Glutamatergic neuron (in vitro differentiated cells): ENCODE data around the gene HARS1. TPM values are rescaled to one million over a fixed set of nuclear protein-coding genes. Genes with fewer than 3 reads are reported as not detected.

ENCODE experiments used
- DNase-seq: peaks from one replicate; pipeline ENCODE4 v3.0.0; 2022
- H3K27ac Mint-ChIP-seq: one replicate; pipeline ENCODE4 v1.8.0; 2020; ENCODE audit warnings: mild to moderate bottlenecking, mixed read lengths, inconsistent platforms; ENCODE audit not compliant: unreplicated experiment
- H3K27me3 Mint-ChIP-seq: one replicate; pipeline ENCODE4 v1.8.0; 2020; ENCODE audit warnings: mild to moderate bottlenecking, moderate library complexity, mixed read lengths, inconsistent platforms; ENCODE audit not compliant: unreplicated experiment
- H3K36me3 Mint-ChIP-seq: one replicate; pipeline ENCODE4 v1.8.0; 2020; ENCODE audit warnings: mild to moderate bottlenecking, mixed read lengths, inconsistent platforms; ENCODE audit not compliant: unreplicated experiment
- H3K4me1 Mint-ChIP-seq: one replicate; pipeline ENCODE4 v1.8.0; 2020; ENCODE audit warnings: mild to moderate bottlenecking, low read depth, mixed read lengths, inconsistent platforms; ENCODE audit not compliant: unreplicated experiment
- H3K4me3 Mint-ChIP-seq: one replicate; pipeline ENCODE4 v1.8.0; 2020; ENCODE audit warnings: mild to moderate bottlenecking, mixed read lengths, inconsistent platforms; ENCODE audit not compliant: unreplicated experiment
- H3K9me3 Mint-ChIP-seq: one replicate; pipeline ENCODE4 v1.8.0; 2020; ENCODE audit warnings: mild to moderate bottlenecking, moderate library complexity, mixed read lengths, inconsistent platforms; ENCODE audit not compliant: unreplicated experiment
- total RNA-seq: library from RNA; stranded (reverse); fragmentation: NEBNext Ultra II Directional; extraction: Animal tissue kit (Norgen Biotek cat#: 25700); gene quantifications from one replicate; pipeline ENCODE4 v1.2.1, GENCODE V29; 2021; ENCODE audit not compliant: unreplicated experiment
- TF ChIP-seq, protein P1 (sequence below): fragments of 200-600 bp; sonication (generic); IDR thresholded peaks from one replicate; pipeline ENCODE4 v1.5.0; 2021; ENCODE audit not compliant: partially characterized antibody, unreplicated experiment

Gene HARS1
- total RNA-seq, 1 donor from 2014 or later = 162 TPM

DNA sequence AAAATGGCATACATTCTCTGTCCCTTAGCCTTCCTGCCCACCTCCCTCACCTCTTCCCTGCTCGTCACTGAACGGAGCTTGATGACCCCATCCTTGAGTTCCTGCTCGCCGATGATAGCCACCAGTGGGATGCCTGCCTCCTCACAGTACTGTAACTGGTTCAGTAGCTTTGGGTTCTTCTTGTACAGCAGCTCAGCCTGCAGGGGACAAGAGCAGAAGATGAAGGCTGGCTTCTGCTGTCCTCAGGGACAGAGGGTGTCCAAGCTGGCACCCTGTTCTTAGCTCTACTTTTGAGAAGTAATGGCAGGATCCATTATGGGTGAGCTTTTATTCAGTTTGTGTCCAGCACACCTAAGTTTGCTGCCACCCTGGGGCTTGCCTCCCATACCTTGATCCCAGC lies 16.5 kb downstream of the HARS1 start:
- no peak overlapping the region for H3K4me3 Mint-ChIP-seq
- peak overlapping the region; percentile 64 for H3K27ac Mint-ChIP-seq
- peaks cover 4% of the 10 kb centered on the region for H3K36me3 Mint-ChIP-seq

DNA sequence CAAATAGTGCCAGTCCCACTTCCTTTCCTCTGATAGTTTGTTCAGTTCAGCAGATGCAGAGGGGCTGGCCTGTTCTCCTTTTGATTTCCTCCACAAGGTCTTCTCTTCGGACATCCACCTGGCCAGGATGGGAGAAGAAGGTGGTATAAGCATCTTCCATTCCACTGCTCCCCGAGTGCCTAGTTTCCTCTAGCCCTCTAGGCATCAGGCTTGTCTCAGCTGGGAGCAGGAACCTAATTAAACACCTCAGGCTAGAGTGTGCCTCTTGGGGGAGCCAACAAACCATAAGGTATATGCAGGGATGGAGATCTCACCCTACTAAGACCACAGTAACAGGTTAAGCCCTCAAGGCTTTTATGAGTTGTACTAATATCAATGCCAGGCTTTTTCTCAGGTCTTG lies 17.0 kb downstream of the HARS1 start:
- H3K4me3 Mint-ChIP-seq = no peak overlapping the region
- DNase-seq = no peak
- peaks cover 4% of the 10 kb centered on the region for H3K36me3 Mint-ChIP-seq
- H3K27me3 Mint-ChIP-seq = no peaks in the 10 kb centered on the region
- H3K27ac Mint-ChIP-seq = peak overlapping the region; percentile 64
- TF ChIP-seq, protein P1, sequence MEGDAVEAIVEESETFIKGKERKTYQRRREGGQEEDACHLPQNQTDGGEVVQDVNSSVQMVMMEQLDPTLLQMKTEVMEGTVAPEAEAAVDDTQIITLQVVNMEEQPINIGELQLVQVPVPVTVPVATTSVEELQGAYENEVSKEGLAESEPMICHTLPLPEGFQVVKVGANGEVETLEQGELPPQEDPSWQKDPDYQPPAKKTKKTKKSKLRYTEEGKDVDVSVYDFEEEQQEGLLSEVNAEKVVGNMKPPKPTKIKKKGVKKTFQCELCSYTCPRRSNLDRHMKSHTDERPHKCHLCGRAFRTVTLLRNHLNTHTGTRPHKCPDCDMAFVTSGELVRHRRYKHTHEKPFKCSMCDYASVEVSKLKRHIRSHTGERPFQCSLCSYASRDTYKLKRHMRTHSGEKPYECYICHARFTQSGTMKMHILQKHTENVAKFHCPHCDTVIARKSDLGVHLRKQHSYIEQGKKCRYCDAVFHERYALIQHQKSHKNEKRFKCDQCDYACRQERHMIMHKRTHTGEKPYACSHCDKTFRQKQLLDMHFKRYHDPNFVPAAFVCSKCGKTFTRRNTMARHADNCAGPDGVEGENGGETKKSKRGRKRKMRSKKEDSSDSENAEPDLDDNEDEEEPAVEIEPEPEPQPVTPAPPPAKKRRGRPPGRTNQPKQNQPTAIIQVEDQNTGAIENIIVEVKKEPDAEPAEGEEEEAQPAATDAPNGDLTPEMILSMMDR = no peak
- no peaks in the 10 kb centered on the region for H3K4me1 Mint-ChIP-seq
- peaks cover 1% of the 10 kb centered on the region for H3K9me3 Mint-ChIP-seq

More for the DNA sequence above, 16.5 kb downstream of the HARS1 start:
- H3K4me1 Mint-ChIP-seq = no peaks in the 10 kb centered on the region
- TF ChIP-seq, protein P1 = no peak
- no peaks in the 10 kb centered on the region for H3K27me3 Mint-ChIP-seq
- no peak for DNase-seq
- H3K9me3 Mint-ChIP-seq = peaks cover 1% of the 10 kb centered on the region

DNA sequence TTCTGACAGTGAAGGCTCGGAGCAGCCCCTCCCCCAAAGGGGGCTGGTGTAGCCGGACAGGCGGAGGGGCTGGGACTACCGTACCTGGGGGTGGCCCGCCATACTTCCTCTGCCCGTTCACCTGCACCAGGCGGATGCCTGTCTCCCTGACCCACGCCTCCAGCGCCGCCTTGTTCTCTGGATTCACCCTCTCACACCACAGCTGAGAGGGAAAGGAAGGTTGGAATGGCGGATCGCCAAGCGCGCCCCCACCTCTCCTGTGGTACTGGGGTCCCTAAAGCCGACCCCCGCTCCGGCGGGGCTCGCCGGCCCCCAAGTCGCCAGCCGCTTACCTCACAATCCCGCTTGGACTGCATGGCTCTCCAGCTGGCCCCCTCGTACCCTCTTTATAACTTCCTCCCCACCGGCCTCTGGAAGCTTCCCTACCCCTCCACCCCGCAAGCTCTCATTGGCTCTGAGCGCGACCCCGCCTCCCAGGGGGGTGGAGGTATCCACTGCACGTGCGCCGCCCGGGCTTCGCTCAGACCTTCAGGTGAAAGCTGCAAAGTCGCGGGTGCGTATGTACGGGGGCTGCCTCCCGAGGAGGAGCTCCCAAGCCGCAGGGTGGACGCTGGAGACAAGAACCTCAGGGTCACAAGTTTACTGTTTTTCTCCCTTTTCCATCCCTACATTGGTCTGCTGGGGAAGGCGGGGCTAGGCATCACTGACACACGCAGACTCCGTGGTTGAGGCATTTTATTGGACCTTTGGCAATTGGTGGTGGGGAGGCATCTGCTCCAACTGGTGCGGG lies 17.8 kb downstream of the HARS1 start, which contains the start of gene DND1:
DND1 (minus strand) TSS at position 390 of the 790 bp plus-strand sequence; CDS start at position 356, 34 bp downstream.
- TF ChIP-seq, protein P1 = no peak
- DNase-seq = peak; percentile 14
- Mint-ChIP-seq H3K27ac (peak within 1 kb of the TSS; percentile 17), H3K36me3 (peaks cover 4% of the 10 kb centered on the region), H3K27me3 (no peaks in the 10 kb centered on the region), H3K4me3 (no peak within 1 kb of the TSS), H3K4me1 (no peaks in the 10 kb centered on the region), H3K9me3 (peaks cover 1% of the 10 kb centered on the region)

DNA sequence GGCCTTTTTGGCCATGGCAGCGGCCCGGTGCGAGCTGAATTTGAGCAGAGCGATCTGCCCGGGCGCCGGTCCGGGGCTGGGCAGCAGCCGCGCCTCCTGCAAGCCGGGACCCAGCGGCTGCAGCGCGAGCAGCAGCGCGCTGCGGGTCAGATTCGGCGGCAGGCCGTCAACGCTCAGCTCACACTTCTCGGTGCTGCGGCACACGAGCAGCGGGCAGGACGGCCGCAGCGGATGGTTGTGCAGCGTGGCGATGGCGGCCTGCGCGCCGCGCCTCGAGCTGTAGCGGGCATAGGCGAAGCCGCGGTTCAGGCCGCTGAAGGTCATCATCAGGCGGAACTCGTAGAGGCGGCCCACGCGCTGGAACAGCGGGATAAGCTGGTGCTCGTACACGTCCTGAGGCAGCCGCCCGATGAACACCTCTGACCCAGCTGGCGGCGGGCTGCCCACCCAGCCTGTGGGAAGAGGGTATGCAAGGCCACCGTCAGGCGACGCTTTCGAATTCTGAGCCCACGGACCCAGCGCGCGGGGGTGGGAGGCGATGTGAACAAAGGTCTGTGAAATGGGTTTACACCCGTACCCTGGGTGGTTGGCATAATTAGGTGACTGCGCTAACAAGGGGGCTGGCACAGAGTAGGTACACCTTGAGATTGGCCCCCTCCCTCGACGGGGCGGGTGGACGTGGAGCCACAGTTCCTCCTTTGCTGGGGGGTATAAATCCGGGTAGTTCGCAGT lies 18.5 kb downstream of the HARS1 start:
- peaks cover 2% of the 10 kb centered on the region for H3K27me3 Mint-ChIP-seq
- no peaks in the 10 kb centered on the region for H3K4me1 Mint-ChIP-seq
- H3K36me3 Mint-ChIP-seq = peaks cover 4% of the 10 kb centered on the region
- H3K9me3 Mint-ChIP-seq = peaks cover 1% of the 10 kb centered on the region
- no peak overlapping the region for H3K27ac Mint-ChIP-seq
- DNase-seq = peak; percentile 67
- H3K4me3 Mint-ChIP-seq = no peak overlapping the region
- TF ChIP-seq, protein P1 = no peak
